GM18511 (cell line): ENCODE results near the gene S1PR3.

Experiments
- ATAC-seq: cut with Tn5 transposase; IDR thresholded peaks from one replicate; pipeline ENCODE4 v1.9.1; 2021; ENCODE audit warnings: mild to moderate bottlenecking, moderate library complexity; ENCODE audit not compliant: unreplicated experiment

The S1PR3 gene

DNA sequence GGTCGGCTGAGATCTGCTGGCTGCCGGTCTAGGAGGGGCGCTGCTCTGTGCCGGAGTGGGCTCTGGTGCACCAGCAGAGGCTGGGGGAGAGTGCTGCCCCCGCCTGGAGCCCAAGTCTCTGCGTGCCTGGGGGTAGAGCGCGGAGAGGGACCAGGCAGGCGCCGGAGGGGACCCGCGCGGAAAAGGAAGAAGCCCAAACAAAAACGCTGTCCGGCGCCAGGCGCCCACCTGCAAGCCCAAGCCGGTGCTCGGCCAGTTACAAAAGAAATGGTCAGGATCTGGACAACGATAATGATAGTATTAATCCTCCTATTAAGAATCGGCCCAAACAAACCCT lies 571 bp upstream of the S1PR3 start:
- ATAC-seq = no peak

- ATAC-seq = no peak
These were observed 1.3 kb downstream of the S1PR3 start for GRCh38 chr9:88992556-88992955.

DNA sequence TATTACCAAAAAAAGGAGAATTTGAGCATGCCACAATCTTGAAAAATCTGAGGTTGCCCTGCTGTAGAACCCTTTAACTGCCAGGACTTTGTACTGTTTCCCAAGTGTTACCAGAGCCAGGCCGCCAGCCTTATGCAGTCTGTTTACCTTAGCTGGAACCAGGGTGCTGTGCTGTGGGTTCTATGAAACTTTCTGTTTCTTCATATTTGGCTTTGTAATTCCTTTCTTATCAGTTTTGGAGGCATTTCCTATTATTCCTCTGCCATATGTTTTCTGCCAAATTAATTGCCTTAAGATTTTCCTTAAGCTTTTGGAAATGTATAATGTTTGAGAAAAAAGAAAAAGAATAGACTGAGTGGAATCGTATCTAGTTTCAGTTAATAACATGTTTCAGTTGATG lies 2.1 kb downstream of the S1PR3 start:
- no peak for ATAC-seq

DNA sequence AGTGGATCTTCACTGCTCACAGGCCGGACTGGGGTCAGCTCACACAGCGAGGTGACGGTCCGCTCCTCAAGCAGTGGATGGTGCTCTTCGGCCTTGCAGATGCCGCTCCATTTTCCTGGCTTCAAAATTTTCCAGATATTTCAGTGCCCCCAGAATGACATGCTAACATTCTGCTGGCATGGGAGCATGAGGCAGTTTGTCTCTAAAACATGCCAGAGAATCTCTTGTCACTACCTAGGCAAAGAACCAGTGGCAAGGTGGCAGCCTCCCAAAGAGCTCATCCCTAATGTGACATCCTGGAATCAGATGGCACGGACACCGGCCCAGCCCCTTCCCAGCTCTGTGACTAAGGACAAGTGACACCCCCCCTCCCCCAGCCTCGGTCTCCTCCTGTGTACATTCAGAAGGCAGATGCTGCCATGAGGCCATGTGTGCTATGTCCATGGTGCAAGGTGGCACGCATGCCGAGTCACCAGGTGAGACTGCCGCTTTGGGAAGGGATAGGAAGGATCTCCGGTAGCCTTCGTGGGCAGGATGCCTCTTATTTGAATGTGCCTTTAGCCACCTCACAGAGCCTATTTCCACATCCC lies 2.7 kb downstream of the S1PR3 start:
- ATAC-seq = no peak

- no peak for ATAC-seq
These were observed 3.4 kb downstream of the S1PR3 start for GRCh38 chr9:88994469-88995199.

- ATAC-seq = no peak
These were observed 3.9 kb downstream of the S1PR3 start for GRCh38 chr9:88995200-88995577.

GRCh38 chr9:88995627-88996026 lies 4.4 kb downstream of the S1PR3 start:
- no peak for ATAC-seq

DNA sequence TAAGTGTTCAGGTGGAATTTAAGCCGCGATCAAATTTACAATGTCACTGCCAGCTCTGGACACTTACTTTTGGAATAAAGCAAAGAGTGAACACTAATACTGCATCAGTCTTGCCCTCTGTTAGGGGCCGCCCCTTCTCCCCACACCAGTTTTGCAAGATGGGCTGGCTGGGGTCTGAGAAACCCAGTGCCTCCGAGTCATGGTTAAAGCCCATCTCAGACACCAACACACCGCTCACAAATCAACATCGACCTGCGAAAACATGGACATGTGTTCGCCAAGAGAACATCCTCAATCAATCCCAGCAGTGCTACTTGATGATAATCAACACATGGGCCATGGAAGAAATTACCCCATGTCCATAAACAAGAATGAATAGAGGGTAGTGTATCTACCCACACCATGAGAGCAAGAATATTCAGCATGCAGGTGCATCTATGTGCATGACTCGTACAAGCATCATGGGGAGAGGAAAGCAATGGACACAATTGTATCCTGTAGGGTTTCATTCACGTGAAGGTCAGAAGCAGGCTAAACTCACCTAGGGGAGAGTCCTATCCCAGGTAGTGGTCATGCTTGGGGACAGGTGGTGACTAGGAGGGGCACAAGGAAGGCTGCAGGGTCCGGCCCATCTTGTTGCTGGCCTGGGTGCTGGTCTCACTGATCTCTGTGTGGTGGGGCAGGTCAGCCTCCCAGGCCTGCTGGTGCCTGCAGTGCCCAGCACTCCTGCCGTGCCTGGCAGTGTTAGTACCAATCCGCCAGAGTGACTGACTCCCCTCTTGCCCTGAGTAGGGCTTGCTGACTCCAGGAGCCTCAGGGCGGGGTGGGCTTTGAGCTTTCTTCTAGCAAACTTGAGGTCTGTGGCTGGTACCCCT lies 5.0 kb downstream of the S1PR3 start:
- no peak for ATAC-seq

DNA sequence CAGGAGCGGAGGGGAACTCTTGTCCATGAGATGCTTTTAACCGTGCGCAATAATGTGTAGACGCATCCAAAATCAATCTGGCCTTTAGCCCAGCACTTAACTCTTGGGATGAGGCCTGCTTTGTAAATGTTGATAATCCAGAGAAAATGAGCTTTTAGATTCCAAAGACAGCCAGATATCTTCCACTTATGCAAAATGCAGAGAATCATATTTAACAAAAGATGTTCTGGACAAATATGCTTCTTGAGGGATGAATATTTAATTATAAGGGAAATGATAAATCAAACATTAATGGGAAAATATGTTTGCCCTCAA lies 5.6 kb downstream of the S1PR3 start:
- ATAC-seq = no peak

DNA sequence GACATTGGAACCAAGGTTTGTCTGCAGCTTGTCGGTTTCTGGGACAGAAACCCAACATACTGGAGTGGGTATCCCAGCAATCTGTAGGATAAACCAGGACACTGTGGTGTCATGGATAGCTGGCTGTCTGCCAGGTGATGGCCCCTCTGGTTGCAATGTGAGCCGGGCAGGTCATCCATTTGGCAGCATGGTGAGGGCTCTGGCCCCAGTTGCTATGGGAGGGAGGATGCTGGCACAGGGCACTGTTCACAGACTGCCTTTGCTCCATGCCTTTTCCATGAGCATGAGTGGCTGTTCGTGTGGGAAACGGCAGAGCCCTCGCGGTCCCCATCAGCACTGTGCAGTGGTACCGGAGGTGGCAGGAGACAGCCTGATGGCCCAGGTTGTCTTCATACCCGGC lies 6.4 kb downstream of the S1PR3 start:
- no peak for ATAC-seq

GRCh38 chr9:88998503-88998902 lies 7.2 kb downstream of the S1PR3 start:
- ATAC-seq = no peak

GRCh38 chr9:88998911-88999310 lies 7.6 kb downstream of the S1PR3 start:
- ATAC-seq = no peak

- no peak for ATAC-seq
These were observed 9.1 kb downstream of the S1PR3 start for GRCh38 chr9:89000371-89000781.

DNA sequence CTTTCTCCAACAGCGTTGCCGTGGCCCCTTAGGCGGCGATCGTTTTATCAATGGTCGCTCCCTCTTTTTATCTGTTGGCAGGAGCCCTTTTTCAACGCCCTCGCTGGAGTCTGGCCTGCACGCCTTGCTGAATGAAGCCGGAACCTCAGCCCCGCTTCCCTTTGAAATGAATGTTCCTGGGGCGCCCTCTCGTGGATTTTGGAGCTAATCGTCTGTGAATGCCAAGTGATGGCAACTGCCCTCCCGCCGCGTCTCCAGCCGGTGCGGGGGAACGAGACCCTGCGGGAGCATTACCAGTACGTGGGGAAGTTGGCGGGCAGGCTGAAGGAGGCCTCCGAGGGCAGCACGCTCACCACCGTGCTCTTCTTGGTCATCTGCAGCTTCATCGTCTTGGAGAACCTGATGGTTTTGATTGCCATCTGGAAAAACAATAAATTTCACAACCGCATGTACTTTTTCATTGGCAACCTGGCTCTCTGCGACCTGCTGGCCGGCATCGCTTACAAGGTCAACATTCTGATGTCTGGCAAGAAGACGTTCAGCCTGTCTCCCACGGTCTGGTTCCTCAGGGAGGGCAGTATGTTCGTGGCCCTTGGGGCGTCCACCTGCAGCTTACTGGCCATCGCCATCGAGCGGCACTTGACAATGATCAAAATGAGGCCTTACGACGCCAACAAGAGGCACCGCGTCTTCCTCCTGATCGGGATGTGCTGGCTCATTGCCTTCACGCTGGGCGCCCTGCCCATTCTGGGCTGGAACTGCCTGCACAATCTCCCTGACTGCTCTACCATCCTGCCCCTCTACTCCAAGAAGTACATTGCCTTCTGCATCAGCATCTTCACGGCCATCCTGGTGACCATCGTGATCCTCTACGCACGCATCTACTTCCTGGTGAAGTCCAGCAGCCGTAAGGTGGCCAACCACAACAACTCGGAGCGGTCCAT lies 10.0 kb downstream of the S1PR3 start:
- ATAC-seq = peak; percentile 95

DNA sequence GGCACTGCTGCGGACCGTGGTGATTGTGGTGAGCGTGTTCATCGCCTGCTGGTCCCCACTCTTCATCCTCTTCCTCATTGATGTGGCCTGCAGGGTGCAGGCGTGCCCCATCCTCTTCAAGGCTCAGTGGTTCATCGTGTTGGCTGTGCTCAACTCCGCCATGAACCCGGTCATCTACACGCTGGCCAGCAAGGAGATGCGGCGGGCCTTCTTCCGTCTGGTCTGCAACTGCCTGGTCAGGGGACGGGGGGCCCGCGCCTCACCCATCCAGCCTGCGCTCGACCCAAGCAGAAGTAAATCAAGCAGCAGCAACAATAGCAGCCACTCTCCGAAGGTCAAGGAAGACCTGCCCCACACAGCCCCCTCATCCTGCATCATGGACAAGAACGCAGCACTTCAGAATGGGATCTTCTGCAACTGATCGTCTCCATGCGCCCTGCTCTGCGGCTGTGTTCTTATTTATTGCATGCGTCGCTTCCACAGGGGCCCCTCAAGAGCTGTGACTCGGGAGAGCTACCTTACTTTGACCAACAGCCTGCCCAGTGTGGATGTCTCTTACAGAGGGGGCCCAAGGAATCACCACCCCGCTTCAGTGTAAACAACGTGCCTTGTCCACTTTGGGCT lies 10.8 kb downstream of the S1PR3 start:
- ATAC-seq = no peak

GRCh38 chr9:89002987-89003386 lies 11.7 kb downstream of the S1PR3 start:
- ATAC-seq = no peak

DNA sequence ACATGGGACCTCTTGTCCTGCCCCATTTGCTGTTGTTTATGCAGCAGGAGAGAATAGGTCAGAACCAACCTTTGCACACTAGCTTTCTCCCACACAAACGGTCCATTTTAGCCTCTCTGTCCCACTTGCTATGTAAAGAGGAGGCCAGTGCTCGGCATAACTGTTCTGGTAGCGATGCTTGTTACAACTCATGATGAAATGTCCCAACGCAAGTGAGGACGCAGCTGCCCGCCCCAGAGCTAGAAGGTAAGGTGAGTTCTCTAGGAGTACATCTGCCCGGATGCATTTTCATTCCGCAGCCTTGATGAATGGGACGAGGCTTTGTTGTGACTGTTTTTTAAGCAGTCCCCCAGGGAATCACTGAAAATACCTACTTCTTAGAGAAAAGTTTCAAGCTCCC lies 14.1 kb downstream of the S1PR3 start:
- no peak for ATAC-seq

- ATAC-seq = no peak
These were observed 15.0 kb downstream of the S1PR3 start for GRCh38 chr9:89006267-89006666.

DNA sequence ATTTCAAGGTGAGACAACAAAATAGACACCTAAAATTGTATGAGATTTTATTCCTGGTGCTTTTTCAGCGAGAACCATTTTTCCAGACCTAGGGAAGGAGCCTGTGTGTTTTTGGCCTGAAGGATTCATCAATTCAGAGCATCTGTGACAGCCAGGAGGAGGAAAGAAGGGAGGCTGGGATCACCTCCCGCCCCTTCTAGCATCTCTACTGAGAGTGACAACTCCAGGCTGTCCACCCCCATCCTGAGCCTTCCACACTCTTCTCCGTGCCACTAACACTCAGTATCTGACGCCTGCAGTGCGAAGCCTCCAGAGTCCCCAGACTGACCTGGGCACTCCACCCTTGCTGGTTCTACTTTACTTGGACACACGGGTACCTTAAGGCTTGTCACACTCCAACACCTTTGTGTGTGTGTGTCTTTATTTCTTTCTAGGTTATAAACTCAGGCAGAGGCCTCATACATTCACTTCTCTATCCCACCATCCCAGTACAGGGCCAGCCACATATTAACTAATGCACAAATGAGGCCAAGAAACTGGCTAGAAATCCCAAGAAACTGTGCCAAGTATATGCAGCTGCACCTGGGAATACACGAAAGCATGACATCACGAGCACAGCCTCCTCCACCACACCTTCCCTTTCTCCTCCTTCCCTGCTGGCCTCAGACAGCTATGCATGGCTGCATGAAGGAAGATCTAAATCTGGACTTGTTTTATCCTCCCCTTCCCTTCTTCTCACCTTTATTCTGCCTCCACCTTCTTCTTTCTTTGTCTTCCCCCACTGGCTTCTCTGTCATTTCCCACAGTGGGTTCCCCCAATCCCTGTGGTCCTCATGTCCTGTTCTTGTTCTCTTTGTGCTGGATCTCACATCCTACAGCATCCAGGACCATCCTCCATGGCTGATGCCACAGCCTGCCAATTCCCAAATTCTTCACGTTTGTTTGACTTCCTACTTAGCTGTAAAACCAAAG lies 16.0 kb downstream of the S1PR3 start:
- no peak for ATAC-seq
